GOT3 (cell line): ENCODE data around the gene ZNF277.

Experiments
- DNase-seq: peaks from one replicate; lab custom pipeline; 2025; ENCODE audit warnings: mixed read lengths; lab: John Stamatoyannopoulos, UW

Gene ZNF277, protein sequence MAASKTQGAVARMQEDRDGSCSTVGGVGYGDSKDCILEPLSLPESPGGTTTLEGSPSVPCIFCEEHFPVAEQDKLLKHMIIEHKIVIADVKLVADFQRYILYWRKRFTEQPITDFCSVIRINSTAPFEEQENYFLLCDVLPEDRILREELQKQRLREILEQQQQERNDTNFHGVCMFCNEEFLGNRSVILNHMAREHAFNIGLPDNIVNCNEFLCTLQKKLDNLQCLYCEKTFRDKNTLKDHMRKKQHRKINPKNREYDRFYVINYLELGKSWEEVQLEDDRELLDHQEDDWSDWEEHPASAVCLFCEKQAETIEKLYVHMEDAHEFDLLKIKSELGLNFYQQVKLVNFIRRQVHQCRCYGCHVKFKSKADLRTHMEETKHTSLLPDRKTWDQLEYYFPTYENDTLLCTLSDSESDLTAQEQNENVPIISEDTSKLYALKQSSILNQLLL

DNA sequence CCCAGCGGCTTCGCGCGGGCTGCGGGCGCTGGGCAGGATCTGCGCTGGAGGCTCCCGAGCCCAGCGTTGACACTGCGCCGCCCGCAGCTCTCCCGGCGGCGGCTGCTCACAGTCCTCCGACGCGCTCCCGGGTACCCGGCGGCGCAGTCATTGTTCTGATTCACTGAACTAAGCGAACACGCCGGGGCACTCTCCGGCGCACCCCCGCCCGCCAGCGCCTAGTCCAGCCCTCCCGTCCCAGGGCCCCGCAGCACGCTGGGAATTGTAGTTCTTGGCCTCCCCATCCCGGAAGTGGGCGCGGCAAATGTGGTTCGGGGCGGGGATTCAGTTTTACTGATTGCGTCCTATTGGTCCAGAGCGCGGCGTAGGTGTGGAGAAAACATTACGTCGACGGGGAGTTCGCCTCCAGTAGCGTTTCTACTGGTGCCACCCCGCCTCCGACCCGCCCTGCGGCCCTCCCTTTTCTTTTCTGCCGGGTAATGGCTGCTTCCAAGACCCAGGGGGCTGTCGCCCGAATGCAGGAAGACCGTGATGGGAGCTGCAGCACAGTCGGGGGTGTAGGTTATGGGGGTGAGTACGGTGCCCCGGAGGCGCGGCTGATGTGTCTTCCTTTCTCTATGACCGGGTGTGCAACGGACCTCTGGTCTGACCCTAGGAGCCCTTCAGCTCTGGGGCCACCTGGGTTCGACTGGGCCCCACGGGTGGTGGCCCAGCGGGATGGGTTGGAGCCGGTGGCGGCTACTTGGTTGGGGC is at the start of gene ZNF277, which contains the start of gene DOCK4:
Gene ZNF277, plus strand, starts transcription at position 458 of the 753 bp plus-strand sequence. Its CDS starts 22 bp downstream, at position 480.
Gene DOCK4, minus strand, starts transcription at position 162 of the 753 bp plus-strand sequence. CDS start 261 bp downstream, outside the sequence.
- DNase-seq, result peak; percentile 95

DNA sequence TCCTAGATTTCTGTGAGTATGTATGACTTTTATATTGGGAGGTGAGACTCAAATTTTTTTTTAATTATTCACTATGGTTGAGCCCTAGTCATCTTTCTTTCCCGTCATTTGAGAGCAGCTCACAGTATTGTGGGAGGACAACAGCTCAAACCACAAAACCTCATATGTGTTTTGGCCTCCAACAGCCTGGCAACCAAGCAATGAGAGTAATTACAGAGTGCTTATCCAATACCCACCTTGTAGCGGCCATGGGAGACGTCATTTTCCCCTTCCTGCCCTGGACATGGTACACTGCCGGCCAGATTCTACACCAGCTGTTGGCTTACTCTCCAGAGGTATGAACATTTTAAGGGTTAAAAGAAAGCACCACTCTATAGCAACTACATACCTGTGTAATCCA is 49.4 kb upstream of the ZNF277 start:
- DNase-seq, result no peak

DNA sequence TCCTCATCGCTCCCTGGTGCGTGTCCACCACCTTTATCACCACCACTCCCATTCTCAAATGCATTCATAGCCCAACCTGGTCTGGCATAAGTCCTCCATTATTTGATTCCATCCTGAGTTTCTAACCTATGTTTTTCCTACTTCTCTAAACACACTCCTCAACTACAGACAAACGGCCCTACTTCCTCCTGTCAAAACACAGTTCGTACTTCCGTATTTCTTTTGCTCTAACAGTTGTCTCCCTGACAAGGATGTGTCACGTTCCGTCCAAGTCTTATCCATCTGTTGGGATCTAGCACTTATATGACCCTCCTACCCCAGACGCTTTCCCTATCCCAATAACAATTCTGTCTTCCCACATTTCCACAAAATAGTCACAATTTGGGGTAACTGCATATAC is 47.1 kb upstream of the ZNF277 start:
- DNase-seq, result no peak

DNA sequence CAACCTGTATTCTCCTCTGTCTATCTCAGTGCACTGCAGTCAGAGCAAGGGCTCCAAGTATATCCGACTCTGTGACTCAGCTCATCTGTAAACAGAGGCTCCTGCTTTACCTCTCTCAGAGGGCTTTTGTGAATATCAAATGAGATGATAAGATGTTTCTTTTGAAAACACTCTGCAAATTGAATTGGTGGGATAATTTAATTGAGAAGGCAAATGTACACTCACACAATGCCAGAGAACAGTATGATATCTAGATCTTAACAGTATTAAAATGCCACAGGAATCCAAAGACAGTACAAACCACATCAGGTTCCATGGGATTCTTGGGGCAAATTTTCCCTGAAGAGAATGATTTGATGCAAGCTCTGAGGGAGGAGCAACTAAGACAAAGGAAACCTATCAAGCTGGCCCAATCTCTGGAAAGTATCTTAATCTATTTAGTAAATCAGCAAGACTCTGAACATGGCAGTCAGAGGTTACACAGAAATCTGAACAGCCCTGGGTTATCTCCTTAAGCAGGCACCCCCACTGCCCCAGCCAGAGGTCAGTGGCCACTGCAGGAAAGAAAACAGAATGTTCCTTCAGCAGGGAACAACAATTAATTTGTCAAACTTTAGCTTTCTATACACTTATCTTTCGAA is 46.2 kb upstream of the ZNF277 start:
- DNase-seq, result no peak

DNA sequence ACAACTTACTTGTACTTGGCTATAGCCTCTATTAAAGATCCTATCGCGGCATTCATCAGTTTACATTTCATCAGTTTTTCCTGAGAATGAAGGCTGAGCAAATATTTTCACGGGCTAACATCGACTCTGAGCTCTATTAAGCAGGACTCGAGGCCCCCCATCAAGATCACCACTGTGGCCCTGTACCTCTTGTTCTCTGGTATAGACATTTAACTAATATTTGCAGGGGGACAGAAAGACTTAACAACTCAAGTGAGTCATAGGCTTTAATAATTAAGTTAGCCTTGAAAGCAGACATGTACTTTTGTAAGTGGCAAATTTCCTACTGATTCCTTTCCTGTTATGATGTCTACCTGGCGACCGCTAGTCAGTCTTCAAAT is 45.7 kb upstream of the ZNF277 start:
- no peak for DNase-seq

DNA sequence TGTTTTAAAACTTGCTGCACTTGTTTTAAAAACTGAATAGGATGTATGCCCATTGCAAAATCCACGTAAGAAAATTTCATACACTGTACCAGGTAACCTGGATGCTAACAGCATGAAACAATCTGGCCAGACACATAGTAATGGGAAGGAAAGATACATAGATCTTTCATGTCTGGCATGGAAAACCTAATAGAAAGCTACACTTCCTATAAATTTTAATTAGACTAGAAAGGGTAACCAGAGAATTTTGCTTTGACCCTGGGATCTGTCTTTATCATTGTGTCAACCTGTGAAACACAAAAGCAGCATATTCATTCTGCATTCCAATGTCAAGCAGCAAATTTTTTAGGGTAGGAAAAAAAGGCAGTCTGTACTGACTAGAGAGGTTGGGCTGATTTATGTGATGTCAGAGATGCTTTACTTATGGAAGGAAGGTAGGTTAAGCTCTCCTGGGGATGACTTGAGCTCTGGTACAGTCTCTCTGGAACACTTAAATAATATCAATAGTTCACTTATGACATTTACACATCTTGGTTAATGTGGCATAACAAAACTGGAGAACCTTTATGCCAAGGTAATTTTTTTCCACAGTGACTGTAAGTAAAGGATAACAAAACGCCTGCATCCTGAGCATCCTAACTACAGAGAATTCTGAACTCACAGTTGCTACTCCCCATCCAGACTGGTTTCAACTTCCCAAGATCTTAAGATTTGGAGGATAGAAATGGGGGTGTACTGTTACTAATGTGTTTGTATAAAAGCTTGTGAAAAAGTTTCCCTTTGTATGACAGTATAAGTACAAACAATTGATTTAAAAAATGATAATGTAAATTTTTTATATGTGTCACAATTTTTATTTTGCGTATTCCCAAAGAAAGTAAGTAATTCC is 45.0 kb upstream of the ZNF277 start:
- no peak for DNase-seq

DNA sequence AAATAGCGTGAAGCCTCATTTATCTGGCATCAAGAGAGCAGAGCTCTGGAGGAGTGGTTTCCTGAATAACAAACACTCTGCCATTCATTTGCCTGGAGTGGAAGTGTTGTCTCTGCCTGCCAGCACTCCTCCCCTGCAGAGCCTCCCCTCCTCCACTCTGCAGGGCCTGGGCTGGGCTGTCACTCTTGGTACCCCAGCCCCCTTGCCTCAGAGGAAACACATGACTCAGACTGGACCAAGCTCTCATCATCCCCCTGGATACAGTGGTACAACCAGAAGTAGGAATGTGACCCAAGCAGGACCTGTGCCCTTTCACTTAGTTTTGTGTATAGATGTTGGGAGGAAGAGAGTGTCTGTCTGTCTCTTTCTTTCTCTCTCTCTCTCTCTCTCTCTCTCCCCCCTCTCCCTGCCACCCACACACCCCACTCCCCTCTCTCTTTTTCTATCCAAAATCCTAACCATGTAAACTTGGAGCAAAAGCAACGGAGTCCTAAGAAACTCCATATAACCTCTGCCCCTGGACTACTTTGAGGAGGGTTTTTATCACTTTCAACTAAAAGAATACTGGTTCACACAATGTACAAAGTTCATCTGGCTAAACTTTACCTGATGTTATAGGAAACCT is 44.2 kb upstream of the ZNF277 start:
- DNase-seq, result no peak

DNA sequence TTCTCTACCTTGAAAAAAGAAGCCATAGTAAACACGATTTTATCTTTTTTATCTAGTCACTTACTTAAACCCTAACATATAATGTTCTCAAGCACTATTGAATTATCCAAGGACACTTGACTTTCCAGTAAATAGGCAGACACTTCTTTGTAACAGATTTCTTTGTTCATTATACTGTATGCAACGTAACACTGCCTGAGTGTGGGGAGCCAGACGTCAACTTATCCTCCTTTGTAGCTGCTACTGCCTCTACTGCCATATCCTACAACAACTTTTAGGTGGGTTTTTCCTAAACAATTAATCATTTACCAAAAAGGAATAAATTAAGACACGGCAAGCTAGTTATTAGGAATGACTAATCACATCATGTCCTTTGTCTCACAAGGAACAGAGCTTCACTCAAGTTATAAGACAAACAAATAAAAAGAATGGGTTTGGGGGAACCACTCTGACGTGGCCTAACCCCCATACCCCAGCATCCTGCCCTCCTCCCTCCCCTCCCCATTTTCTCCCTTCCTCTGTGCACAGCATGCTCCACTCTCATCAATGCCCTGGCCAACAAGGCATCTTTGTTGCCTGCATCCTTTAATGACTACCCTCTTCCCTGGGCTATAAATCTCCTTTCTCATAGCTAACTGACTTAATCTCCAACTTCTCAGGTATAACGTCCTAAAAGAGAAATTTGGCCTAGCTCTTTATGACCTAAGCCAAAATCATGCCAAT is 43.5 kb upstream of the ZNF277 start:
- no peak for DNase-seq

DNA sequence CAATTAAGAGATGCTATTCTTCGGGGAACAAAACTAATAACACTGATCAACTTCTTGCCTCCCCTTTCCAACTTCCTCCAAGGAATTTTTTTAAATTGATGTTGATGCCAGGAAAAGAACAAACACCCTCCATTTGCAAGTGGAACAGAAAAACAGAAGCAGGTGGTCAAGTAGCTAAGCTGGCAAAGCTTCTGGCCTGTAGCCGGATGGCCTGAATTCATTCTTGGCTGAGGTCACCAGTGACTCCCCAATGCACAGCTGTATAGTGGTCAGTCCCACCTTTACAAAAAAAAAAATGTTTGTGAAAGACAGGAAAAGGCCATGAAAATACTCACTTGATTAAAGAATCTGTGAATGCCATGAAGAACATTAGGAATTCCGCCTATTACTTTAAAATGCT is 39.3 kb upstream of the ZNF277 start:
- DNase-seq, result no peak

DNA sequence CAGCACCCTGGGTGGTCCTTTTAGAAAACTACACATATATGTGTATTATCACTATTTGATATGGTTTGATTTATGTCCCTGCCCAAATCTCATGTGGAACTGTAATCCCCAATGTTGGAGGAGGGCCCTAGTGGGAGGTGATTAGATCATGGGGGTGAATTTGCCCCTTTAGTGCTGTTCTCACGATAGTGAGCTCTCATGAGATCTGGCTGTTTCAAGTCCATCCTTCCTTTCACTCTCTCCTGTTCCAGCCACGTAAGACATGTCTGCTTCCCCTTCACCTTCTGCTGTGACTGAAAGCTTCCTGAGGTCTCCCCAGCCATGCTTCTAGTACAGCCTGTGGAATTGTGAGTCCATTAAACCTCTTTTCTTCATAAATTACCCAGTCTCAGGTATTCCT is 37.6 kb upstream of the ZNF277 start:
- DNase-seq, result no peak

DNA sequence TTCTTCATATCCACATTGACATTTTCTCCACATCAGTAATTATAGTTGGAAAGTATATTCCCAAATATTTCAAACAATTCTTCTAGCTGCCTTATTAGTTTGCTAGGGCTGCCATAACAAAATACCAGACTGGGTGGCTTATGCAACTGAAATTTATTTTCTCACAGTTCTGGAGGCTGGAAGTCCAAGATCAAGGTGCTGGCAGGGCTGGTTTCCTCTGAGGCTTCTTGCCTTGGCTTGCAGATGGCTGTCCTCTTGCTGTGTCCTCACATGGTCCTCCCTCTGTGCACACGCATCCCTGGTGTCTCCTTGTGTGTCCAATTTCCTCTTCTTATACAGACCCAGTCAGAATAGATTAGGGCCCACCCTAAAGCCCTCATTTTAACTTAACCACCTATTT is 34.8 kb upstream of the ZNF277 start:
- no peak for DNase-seq

DNA sequence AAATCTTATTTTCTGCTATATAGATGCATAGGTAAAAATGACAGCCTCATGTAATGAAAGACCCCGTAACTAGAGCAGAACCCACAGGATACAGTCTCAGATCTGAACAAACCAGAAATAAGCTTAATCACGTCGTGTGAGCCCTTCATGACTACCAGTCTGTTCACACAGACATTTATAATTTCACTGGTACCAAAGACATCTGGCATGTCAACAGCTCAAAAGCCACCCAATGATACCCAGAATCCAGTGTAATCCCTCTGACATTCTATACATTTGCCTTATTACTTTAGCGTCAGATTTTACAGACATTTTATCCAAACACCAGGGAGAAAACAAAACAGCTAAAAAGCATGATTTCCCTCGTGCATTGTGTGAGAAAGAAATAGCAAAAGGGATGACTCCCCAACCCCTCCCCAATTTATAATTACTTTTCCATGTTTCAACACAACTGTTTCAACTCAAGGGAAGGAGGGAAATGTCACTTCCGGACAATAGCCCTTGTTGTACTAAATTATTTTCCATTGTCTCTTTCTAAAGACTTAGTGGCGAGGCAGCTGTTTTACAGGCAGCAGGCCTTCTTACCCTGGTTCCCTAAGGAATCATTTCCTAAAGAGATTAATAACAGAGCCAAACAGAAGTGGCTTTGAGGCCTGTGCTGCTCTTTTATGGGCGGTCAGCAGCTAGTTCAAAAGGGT is 33.5 kb upstream of the ZNF277 start:
- DNase-seq, result no peak

DNA sequence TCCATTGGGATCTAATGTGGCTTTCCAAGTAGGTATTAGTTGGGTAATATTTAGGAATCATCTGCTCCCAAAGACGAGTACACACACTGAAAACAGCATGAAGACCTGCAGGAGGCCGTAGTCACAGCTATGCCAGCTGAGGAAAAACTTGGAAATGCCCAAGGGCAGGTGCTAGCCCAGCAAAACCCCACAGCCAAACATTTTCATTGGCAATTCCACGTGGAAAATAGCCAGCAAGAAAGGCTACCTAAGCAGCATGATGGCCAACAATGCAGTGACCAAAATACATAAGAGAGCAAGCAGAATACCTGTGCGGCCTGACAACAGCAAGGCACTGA is 33.0 kb upstream of the ZNF277 start:
- no peak for DNase-seq

DNA sequence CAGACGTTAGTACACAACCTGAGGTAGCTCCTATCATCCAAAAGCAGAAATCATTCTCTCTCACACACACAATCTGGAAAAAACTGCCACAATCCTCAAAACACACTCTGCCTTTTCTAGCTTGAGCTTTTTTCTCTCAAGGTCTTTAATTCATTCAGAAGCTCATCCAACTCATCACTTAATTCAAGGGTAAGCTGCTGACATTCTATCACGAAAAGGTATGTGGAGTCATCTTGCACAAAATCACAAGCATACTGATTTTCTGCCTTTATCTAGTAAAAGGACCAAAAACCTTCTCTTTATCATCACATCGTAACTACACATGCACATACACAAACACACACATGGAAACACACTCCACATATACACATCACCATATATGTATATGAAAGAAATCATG is 32.3 kb upstream of the ZNF277 start:
- DNase-seq, result no peak

DNA sequence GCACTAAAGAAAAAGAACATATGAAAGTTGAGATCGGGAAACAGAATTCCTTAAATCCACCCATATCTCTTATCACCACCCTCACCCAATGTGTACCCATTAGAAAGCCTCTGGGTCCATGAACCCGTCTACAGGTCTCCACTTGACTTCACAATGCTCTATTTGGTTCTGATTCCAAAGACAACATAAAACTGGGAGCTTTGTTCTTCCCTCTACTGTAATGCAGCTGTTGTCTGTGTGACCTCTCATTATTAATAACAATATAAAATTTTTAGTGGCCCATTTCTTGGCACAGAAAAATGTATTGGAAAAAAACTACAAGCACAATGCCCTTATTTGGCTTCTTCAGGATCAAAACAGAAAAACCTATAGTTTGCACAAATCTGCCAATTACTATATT is 30.3 kb upstream of the ZNF277 start:
- no peak for DNase-seq

DNA sequence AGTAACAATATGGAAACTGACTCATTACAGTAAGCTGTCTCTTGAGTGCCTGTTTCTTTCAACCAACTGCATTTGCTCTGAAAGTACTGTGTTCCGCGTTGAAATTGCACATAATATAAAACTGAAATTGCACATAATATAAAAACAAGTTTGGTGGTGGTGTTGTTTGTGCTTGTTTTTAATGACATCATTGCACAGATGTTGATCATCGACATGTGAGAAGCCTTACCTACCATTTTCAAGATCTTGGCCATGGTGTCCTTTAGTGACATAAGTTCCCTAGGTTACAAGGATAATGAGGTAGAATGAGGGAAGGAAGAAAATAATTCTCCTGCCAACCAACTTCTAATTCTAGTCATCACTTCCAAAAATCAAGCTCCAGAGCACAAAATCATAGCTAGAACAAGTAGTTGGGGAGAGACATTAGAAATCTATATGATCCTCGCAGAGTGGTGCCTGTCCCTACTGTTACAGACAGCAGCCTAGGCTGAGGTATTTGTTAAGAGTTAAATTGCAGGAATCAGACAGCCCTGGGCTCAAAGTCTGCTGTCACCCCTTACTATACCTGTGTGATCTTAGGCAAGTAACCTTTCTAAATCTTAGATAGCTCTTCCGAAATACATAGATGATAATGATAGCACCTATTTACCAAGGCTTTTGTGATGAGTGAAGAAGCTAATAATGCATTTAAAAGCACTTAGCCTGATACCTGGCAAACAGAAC is 29.6 kb upstream of the ZNF277 start:
- no peak for DNase-seq

DNA sequence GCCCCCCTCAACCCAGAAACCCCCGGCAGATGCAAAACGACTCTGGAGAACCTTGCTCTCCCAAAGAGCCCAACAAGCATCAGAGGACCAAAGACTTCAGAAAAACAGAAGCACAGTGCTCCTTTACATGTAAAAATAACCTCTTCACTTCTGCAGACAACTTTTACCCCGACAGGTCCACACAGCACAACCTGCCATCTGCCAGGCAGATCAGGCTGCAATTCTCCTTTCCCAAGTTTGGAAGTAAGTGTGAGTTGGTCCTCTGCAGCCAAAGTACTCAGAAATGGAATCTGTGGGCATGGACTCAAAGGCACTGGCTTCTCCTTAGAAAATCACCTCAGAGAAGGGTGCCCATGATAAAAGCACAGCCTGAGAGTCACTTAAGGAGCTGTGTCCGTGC is 26.3 kb upstream of the ZNF277 start:
- no peak for DNase-seq

DNA sequence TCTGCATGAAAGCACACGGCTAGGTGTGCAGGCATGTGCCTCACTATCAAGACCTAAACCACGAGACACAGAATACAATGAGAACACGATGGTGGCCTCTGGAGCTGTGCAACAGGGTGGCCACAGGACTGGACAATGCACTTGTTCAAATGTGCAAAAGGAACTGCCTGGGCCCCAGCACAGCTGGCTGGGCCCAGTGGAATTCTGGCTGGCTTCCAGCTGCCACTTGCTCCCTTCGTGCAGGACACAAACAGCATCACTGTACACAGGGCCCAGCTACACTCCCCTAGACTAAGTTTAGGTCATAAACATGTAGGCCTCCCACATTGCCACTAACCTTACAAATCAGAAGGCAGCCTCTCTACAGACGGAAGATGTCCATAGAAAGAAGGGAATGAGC is 23.7 kb upstream of the ZNF277 start:
- no peak for DNase-seq

DNA sequence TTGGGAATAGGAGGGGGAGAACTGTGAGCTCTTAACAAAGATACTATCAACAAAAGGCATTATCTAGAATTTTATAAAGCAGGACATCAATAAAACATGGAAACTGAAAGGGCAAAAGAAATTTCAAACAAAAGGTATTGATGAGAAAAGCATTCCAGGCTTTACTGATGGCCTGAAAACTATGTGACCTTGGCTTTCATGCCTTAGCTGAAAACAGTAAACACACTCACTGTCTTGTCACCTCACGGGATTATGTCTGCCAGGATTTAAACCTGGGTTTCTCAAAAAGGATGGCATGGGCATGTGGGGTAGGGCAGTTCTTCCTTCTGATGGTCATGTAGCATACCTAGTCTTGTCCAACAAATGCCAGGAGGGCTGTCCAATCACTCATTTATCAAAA is 23.2 kb upstream of the ZNF277 start:
- no peak for DNase-seq
